HCT116 (cell line): ENCODE results near the gene KIAA1549. TPM values are rescaled to one million over a fixed set of nuclear protein-coding genes. Genes with fewer than 3 reads are reported as not detected.

ENCODE experiments used
- ATAC-seq: fragments of 200-7000 bp; cut with Tn5 transposase; 2 replicates; pipeline ENCODE4 v1.9.1; 2020; ENCODE audit warnings: mild to moderate bottlenecking, moderate library complexity
- BruUV-seq: library from RNA; stranded (reverse); fragments of 400-500 nt; replicated peaks from 2 replicates; lab custom pipeline; 2021; lab: Mats Ljungman, UMichigan
- CTCF ChIA-PET: fragments of 300-600 bp; sonication (Branson Sonifier 250); formaldehyde crosslinking; loops from one replicate; lab custom pipeline; 2021; ENCODE audit warnings: antibody characterized with exemption; lab: Charles Lee
- POLR2A ChIA-PET: fragments of 300-600, 350-600 bp; sonication (Branson Sonifier 250); formaldehyde crosslinking; loops from one replicate; lab custom pipeline; 2021; ENCODE audit warnings: antibody characterized with exemption; lab: Charles Lee
- RAD21 ChIA-PET, 2 experiments: fragments of 300-600 bp; sonication (Branson Sonifier 250); formaldehyde crosslinking; loops; one replicate each; lab custom pipeline; 2023; ENCODE audit warnings: low total read pairs in 2 of 2; ENCODE audit not compliant: uncharacterized antibody in 2 of 2, unreplicated experiment in 2 of 2, low non-redundant PET in 1 of 2; lab: Charles Lee
- DNase-seq: peaks from one replicate; pipeline ENCODE4 v3.0.0-alpha.2; 2010; ENCODE audit warnings: low read depth, low spot score
- H2AFZ ChIP-seq: fragments of 200-600 bp; shearing (Covaris generic), sonication (generic); 2 replicates; pipeline ENCODE4 v1.6.1; 2017; ENCODE audit warnings: low read depth, mixed run types, mixed read lengths, antibody characterized with exemption, low read length; ENCODE audit not compliant: poor library complexity, severe bottlenecking
- H3K27ac ChIP-seq: 2 replicates; pipeline ENCODE4 v1.5.1; 2012; ENCODE audit warnings: low read depth, low read length
- H3K27me3 ChIP-seq: fragments of 200-600 bp; sonication (generic); 2 replicates; pipeline ENCODE4 v1.6.1; 2016; ENCODE audit warnings: mixed run types, low read length, mixed read lengths; ENCODE audit not compliant: insufficient read depth
- H3K36me3 ChIP-seq, 2 experiments: fragments of 200-500 bp in 1 of 2; fragments of 200-600 bp in 1 of 2; sonication (Bioruptor generic) in 1 of 2; sonication (generic) in 1 of 2; 2 replicates each; pipeline versions ENCODE4 v1.5.1 to v1.6.1; 2014 to 2016; ENCODE audit warnings: low read length in 2 of 2, inconsistent platforms in 1 of 2, mixed read lengths in 1 of 2, mixed run types in 1 of 2; ENCODE audit not compliant: insufficient read depth in 2 of 2, control insufficient read depth in 1 of 2
- H3K4me1 ChIP-seq, 2 experiments: fragments of 200-600 bp in 1 of 2; sonication (generic) in 1 of 2; 2 replicates each; pipeline versions ENCODE4 v1.5.1 to v1.6.1; 2012 to 2017; ENCODE audit warnings: low read length in 2 of 2, inconsistent platforms in 1 of 2, mild to moderate bottlenecking in 1 of 2, mixed read lengths in 1 of 2, mixed run types in 1 of 2, moderate library complexity in 1 of 2; ENCODE audit not compliant: insufficient read depth in 2 of 2, control insufficient read depth in 1 of 2
- H3K4me2 ChIP-seq: fragments of 200-600 bp; sonication (generic); 2 replicates; pipeline ENCODE4 v1.6.1; 2017; ENCODE audit warnings: mixed run types, low read length, mixed read lengths
- H3K4me3 ChIP-seq, 2 experiments: fragments of 200-600 bp in 1 of 2; sonication (generic) in 1 of 2; replicated peaks in 1 of 2; 2 replicates each; pipeline ENCODE4 v1.5.1; 2011 to 2016; ENCODE audit warnings: low read length in 2 of 2, control low read depth in 1 of 2, low read depth in 1 of 2, mild to moderate bottlenecking in 1 of 2, mixed read lengths in 1 of 2, mixed run types in 1 of 2
- H3K79me2 ChIP-seq: fragments of 200-600 bp; sonication (generic); 2 replicates; pipeline ENCODE4 v1.6.1; 2017; ENCODE audit warnings: mild to moderate bottlenecking, mixed run types, low read length, moderate library complexity, mixed read lengths; ENCODE audit not compliant: insufficient read depth
- H3K9ac ChIP-seq: fragments of 200-600 bp; sonication (generic); 2 replicates; pipeline ENCODE4 v1.6.1; 2016; ENCODE audit warnings: low read length, mixed read lengths
- H3K9me2 ChIP-seq: fragments of 200-600 bp; sonication (generic), shearing (Covaris generic); 2 replicates; pipeline ENCODE4 v1.6.1; 2017; ENCODE audit warnings: mixed run types, mild to moderate bottlenecking, moderate library complexity; ENCODE audit not compliant: insufficient read depth
- H3K9me3 ChIP-seq, 2 experiments: fragments of 200-500 bp in 1 of 2; fragments of 200-600 bp in 1 of 2; sonication (Bioruptor generic) in 1 of 2; sonication (generic) in 1 of 2; 2 replicates each; pipeline ENCODE4 v1.6.1; 2014 to 2017; ENCODE audit warnings: low read length in 2 of 2, mixed read lengths in 2 of 2, inconsistent platforms in 1 of 2, low read depth in 1 of 2, mild to moderate bottlenecking in 1 of 2, mixed run types in 1 of 2, moderate library complexity in 1 of 2; ENCODE audit not compliant: control insufficient read depth in 1 of 2, insufficient read depth in 1 of 2
- H4K20me1 ChIP-seq: fragments of 200-600 bp; sonication (generic), shearing (Covaris generic); 2 replicates; pipeline ENCODE4 v1.6.1; 2017; ENCODE audit warnings: mixed run types, mild to moderate bottlenecking, moderate library complexity; ENCODE audit not compliant: insufficient read depth
- FOSL1 ChIP-seq: IDR thresholded peaks from 2 replicates; pipeline ENCODE4 v1.6.1; 2012; ENCODE audit warnings: low read depth
- JUND ChIP-seq: IDR thresholded peaks from 2 replicates; pipeline ENCODE4 v1.6.1; 2012
- POLR2AphosphoS5 ChIP-seq: IDR thresholded peaks from 2 replicates; pipeline ENCODE4 v1.6.1; 2011; ENCODE audit warnings: mild to moderate bottlenecking, low read depth, low read length, moderate library complexity
- ZBTB33 ChIP-seq: IDR thresholded peaks from 2 replicates; pipeline ENCODE4 v1.6.1; 2011; ENCODE audit warnings: mild to moderate bottlenecking, low read length, moderate library complexity; ENCODE audit not compliant: insufficient replicate concordance; ENCODE audit errors: extremely low read depth
- intact Hi-C: fragments of 100-400 bp; cut with micrococcal nuclease; formaldehyde crosslinking; loops from 2 replicates; pipeline ENCODE4 v1.10.0; 2022
- total RNA-seq: library from RNA; stranded (reverse); gene quantifications from one replicate; pipeline ENCODE4 v1.2.1, GENCODE V29; 2021; ENCODE audit not compliant: unreplicated experiment

The KIAA1549 gene
- total RNA-seq, 1 experiment from 2014 or later, result 3.9 TPM

GRCh38 chr7:138887872-138888656 is 93.1 kb downstream of the KIAA1549 start:
- CTCF ChIA-PET, result no interaction called here
- no peak overlapping the region for H3K9ac ChIP-seq
- intact Hi-C loops, result loop anchor here (2.0 kb wide), 1 partner anchor 93 kb away; the partner anchor contains the start of gene KIAA1549
- 0 out of 4 replicates have a peak, but pooled peaks cover 0 to 3% of the 10 kb centered on the region in 2 experiments for H3K4me1 ChIP-seq
- no peak overlapping the region for H3K27ac ChIP-seq
- no peaks in the 10 kb centered on the region for H4K20me1 ChIP-seq
- H3K27me3 ChIP-seq, result no peaks in the 10 kb centered on the region
- ATAC-seq (no peak), DNase-seq (no peak)
- no peaks in the 10 kb centered on the region for H3K79me2 ChIP-seq
- H3K9me3 ChIP-seq, result no peaks in the 10 kb centered on the region
- H3K9me2 ChIP-seq, result no peaks in the 10 kb centered on the region
- H3K4me2 ChIP-seq, result no peak overlapping the region
- TF ChIP-seq ZBTB33 (no peak), POLR2AphosphoS5 (no peak), JUND (no peak), FOSL1 (no peak)
- POLR2A ChIA-PET, result no interaction called here
- no peak overlapping the region for H2AFZ ChIP-seq
- H3K4me3 ChIP-seq, result no peak overlapping the region
- H3K36me3 ChIP-seq, result no peaks in the 10 kb centered on the region
- no TSS peak for BruUV-seq
- RAD21 ChIA-PET, result no interaction called here
